Measurements from ENCODE around the gene DEGS2. TPM values are rescaled to one million over a fixed set of nuclear protein-coding genes. Genes with fewer than 3 reads are reported as not detected.

Gene DEGS2
- total RNA-seq, 2 experiments from 2014 or later, result 0.05 to 0.39 TPM

DNA sequence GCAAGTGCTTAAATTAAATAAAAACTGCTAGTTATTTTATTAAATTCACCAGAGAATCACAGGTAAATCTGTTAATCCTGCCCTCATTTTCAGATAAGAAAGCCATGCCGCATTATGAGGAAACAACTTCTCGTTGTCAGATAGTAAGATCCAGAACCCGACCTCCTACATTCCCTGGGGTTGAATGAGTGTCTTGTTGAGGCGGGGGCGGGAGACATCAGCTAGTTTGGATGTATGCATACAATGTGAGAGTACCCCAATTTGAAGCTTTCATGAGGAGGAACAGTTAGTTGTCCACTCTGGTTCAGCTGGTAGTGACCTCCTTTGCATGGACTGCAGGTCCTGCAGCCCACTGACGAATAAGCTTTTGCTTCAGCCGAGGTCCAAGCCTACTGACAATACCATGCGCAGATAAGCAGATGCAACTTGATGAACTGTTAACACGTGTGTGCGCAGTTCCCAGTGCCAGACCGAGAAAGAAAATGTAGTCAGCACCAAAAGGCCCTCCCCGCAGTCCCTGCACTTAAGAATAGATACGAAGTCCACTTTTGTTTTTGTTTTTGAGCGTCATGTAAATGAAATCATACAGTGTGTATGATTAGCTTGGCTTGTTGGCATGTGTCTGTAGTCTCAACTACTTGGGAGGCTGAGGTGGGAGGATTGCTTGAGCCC lies 59.3 kb downstream of the DEGS2 start:
- peaks cover 88% of the 10 kb centered on the region for H3K36me3 Mint-ChIP-seq (ENCODE audit: low read depth)
- POLR2A ChIA-PET, result interaction anchor here (0.8 to 5.2 kb wide), 4 partner anchors 9 to 35 kb away, joined by 3 to 33 read pairs (median 4); partner anchors contain the start of gene EVL
- H3K4me3 Mint-ChIP-seq, result peak overlapping the region; percentile 27
- no peaks in the 10 kb centered on the region for H3K9me3 Mint-ChIP-seq (ENCODE audit: insufficient read depth)
- CTCF ChIA-PET, result interaction anchor here (1.1 to 12.0 kb wide), 7 partner anchors 8 to 117 kb away, joined by 3 to 199 read pairs (median 4); no protein-coding TSS in a partner anchor
- peaks cover 96% of the 10 kb centered on the region for H3K4me1 Mint-ChIP-seq (ENCODE audit: low read depth)
- DNase-seq, result no peak
- H3K27me3 Mint-ChIP-seq (ENCODE audit: low read depth), result no peaks in the 10 kb centered on the region
- no peak for ATAC-seq
- peak overlapping the region; percentile 75 for H3K27ac Mint-ChIP-seq

DNA sequence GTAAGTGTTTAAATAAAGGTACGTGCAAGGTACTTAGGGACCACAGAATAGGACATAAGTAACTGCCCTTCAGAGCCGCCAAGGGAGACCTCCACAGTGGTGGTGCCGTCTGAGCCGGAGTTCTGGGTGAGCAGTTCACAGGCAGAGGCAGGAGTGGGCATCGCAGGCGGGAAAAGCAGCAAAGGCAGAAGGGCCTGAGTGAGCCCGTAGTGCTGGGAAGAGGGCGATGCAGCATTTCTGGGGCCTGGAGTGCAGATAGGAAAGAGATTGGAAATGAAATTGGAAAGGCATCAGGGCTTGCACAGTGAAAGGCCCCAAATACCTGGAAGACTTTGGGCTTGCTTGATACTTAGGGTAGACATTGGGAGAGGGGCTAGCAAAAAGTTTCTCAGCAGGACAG lies 61.3 kb downstream of the DEGS2 start:
- ATAC-seq, result no peak
- CTCF ChIA-PET, result interaction anchor here (0.7 to 3.1 kb wide), 3 partner anchors 10 to 26 kb away, joined by 3 to 13 read pairs (median 3); no protein-coding TSS in a partner anchor
- no peaks in the 10 kb centered on the region for H3K9me3 Mint-ChIP-seq (ENCODE audit: insufficient read depth)
- peaks cover 94% of the 10 kb centered on the region for H3K4me1 Mint-ChIP-seq (ENCODE audit: low read depth)
- POLR2A ChIA-PET, result interaction anchor here (5.2 kb wide), 1 partner anchor 17 kb away, joined by 33 read pairs; no protein-coding TSS in a partner anchor
- H3K27ac Mint-ChIP-seq, result peak overlapping the region; percentile 79
- no peaks in the 10 kb centered on the region for H3K27me3 Mint-ChIP-seq (ENCODE audit: low read depth)
- peaks cover 90% of the 10 kb centered on the region for H3K36me3 Mint-ChIP-seq (ENCODE audit: low read depth)
- H3K4me3 Mint-ChIP-seq, result no peak overlapping the region
- DNase-seq, result no peak

DNA sequence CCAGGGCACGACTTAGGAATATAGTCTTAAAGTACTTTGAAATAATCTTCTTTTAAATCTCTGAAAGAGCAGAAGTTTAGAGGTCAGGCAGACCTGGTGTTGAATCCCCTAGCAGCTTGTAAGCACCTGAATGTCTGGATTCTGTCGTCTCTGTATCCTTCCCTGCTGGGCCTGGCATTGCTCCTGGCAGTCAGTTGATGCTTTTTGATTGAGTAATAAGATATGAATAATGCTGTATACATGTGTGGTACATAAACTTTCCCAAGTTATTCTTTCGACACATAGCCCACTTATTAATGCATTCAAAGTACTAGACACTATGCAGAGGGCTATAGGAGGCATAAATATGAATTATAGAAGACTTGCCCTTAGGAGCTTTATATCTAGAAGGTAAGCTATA lies 62.8 kb downstream of the DEGS2 start:
- Mint-ChIP-seq H3K4me1 (ENCODE audit: low read depth) (peaks cover 91% of the 10 kb centered on the region), H3K9me3 (ENCODE audit: insufficient read depth) (no peaks in the 10 kb centered on the region), H3K27ac (peak overlapping the region; percentile 51), H3K4me3 (no peak overlapping the region), H3K36me3 (ENCODE audit: low read depth) (peaks cover 88% of the 10 kb centered on the region), H3K27me3 (ENCODE audit: low read depth) (no peaks in the 10 kb centered on the region)
- CTCF ChIA-PET, result interaction anchor here (0.8 to 3.1 kb wide), 11 partner anchors 8 to 40 kb away, joined by 3 to 13 read pairs (median 3); no protein-coding TSS in a partner anchor
- no peak for ATAC-seq
- POLR2A ChIA-PET, result interaction anchor here (1.2 to 5.2 kb wide), 2 partner anchors 8 to 16 kb away, joined by 3 to 33 read pairs; no protein-coding TSS in a partner anchor
- DNase-seq, result no peak

Small RNAs within 50 kb of the gene (microRNA-seq; reads per million reads assigned to microRNA genes)
- gene MIR151B (3.4 reads per million), gene MIR342 (41,346 reads per million, percentile 98 among the genes with 10 or more reads in this experiment)

Other genes with a start within 250 kb of the DEGS2 start
- 100 to 1,000 TPM; 863 to 926 TPM for gene EVL, start 94.2 kb downstream of the DEGS2 start, total RNA-seq
- gene YY1, start 79.5 kb upstream of the DEGS2 start, total RNA-seq, result 100 to 1,000 TPM; 107 TPM
- 10 to 100 TPM; 29.7 to 29.9 TPM for gene SLC25A29, start 146.8 kb upstream of the DEGS2 start, total RNA-seq
- gene SLC25A47, start 163.7 kb upstream of the DEGS2 start, total RNA-seq, result not detected
- 1 to 10 TPM; 7.2 to 7.9 TPM for gene WDR25, start 216.8 kb upstream of the DEGS2 start, total RNA-seq